ENCODE data around the gene TSHZ2.

TSHZ2 gene

GRCh38 chr20:53330601-53331140, 358.5 kb downstream of the TSHZ2 start:
- no peak for DNase-seq

- DNase-seq, result no peak
Observed at GRCh38 chr20:53331151-53331973, 359.2 kb downstream of the TSHZ2 start.

GRCh38 chr20:53332022-53332837, 360.1 kb downstream of the TSHZ2 start:
- DNase-seq, result no peak

GRCh38 chr20:53334861-53335260, 362.7 kb downstream of the TSHZ2 start:
- DNase-seq, result no peak

- no peak for DNase-seq
Observed at GRCh38 chr20:53335555-53335954, 363.4 kb downstream of the TSHZ2 start.

GRCh38 chr20:53336892-53337291, 364.7 kb downstream of the TSHZ2 start:
- DNase-seq, result no peak

- no peak for DNase-seq
Observed at GRCh38 chr20:53337390-53338101, 365.4 kb downstream of the TSHZ2 start.

GRCh38 chr20:53338716-53339115, 366.6 kb downstream of the TSHZ2 start:
- no peak for DNase-seq

GRCh38 chr20:53342429-53342828, 370.3 kb downstream of the TSHZ2 start:
- DNase-seq, result no peak

- DNase-seq, result no peak
Observed at GRCh38 chr20:53343448-53343847, 371.3 kb downstream of the TSHZ2 start.

- DNase-seq, result no peak
Observed at GRCh38 chr20:53344891-53345290, 372.7 kb downstream of the TSHZ2 start.

GRCh38 chr20:53345536-53346334, 373.6 kb downstream of the TSHZ2 start:
- DNase-seq, result no peak

GRCh38 chr20:53346335-53346648, 374.1 kb downstream of the TSHZ2 start:
- DNase-seq, result no peak

- DNase-seq, result no peak
Observed at GRCh38 chr20:53349730-53350129, 377.6 kb downstream of the TSHZ2 start.

- no peak for DNase-seq
Observed at GRCh38 chr20:53352727-53353440, 380.7 kb downstream of the TSHZ2 start.

GRCh38 chr20:53354314-53354713, 382.2 kb downstream of the TSHZ2 start:
- DNase-seq, result no peak

- no peak for DNase-seq
Observed at GRCh38 chr20:53355790-53356189, 383.6 kb downstream of the TSHZ2 start.

- DNase-seq, result no peak
Observed at GRCh38 chr20:53359425-53359824, 387.3 kb downstream of the TSHZ2 start.

- DNase-seq, result no peak
Observed at GRCh38 chr20:53360852-53361251, 388.7 kb downstream of the TSHZ2 start.

- no peak for DNase-seq
Observed at GRCh38 chr20:53362736-53363135, 390.6 kb downstream of the TSHZ2 start.

- DNase-seq, result no peak
Observed at GRCh38 chr20:53364646-53365045, 392.5 kb downstream of the TSHZ2 start.

- DNase-seq, result no peak
Observed at GRCh38 chr20:53365076-53365475, 392.9 kb downstream of the TSHZ2 start.

All from stimulated activated CD8-positive, alpha-beta memory T cell treated with anti-CD3 and anti-CD28 coated beads, Interleukin-4, amount 100 ng/mL, for 48 hours (primary cell).